Trophoblast cell (in vitro differentiated cells and primary cell): ENCODE measurements around the gene RBP4.

Source experiments
- DNase-seq, 2 donors: peaks; one replicate each; pipeline ENCODE4 v3.0.0-alpha.2; 2016
- H2AFZ ChIP-seq: 2 replicates; pipeline ENCODE4 v1.6.1; 2013; ENCODE audit warnings: low read length, moderate library complexity, mild to moderate bottlenecking; ENCODE audit not compliant: insufficient read depth, poor library complexity
- H2AK5ac ChIP-seq: 2 replicates; pipeline ENCODE4 v1.6.1; 2013; ENCODE audit warnings: mild to moderate bottlenecking, low read length
- H2BK120ac ChIP-seq: 2 replicates; pipeline ENCODE4 v1.6.1; 2013; ENCODE audit warnings: low read length, mild to moderate bottlenecking, moderate library complexity; ENCODE audit not compliant: insufficient read depth, poor library complexity
- H2BK12ac ChIP-seq: 2 replicates; pipeline ENCODE4 v1.6.1; 2013; ENCODE audit warnings: mild to moderate bottlenecking, low read length, moderate library complexity
- H2BK5ac ChIP-seq: 2 replicates; pipeline ENCODE4 v1.6.1; 2013; ENCODE audit warnings: low read length, low read depth, moderate library complexity, mild to moderate bottlenecking; ENCODE audit not compliant: poor library complexity
- H3K14ac ChIP-seq: 2 replicates; pipeline ENCODE4 v1.6.1; 2013; ENCODE audit warnings: mild to moderate bottlenecking, low read length
- H3K18ac ChIP-seq: 2 replicates; pipeline ENCODE4 v1.6.1; 2013; ENCODE audit warnings: mild to moderate bottlenecking, low read length
- H3K23ac ChIP-seq: 2 replicates; pipeline ENCODE4 v1.6.1; 2013; ENCODE audit warnings: low read length
- H3K27ac ChIP-seq: 2 replicates; pipeline ENCODE4 v1.5.1; 2013; ENCODE audit warnings: low read depth, mild to moderate bottlenecking, inconsistent platforms, low read length, moderate library complexity
- H3K27me3 ChIP-seq: 2 replicates; pipeline ENCODE4 v1.6.1; 2013; ENCODE audit warnings: inconsistent platforms, mild to moderate bottlenecking, low read length, moderate library complexity; ENCODE audit not compliant: insufficient read depth
- H3K36me3 ChIP-seq, 2 experiments: 1 replicate in 1 of 2; 2 replicates in 1 of 2; pipeline ENCODE4 v1.6.1; 2013; ENCODE audit warnings: low read length in 2 of 2, mild to moderate bottlenecking in 2 of 2, moderate library complexity in 1 of 2; ENCODE audit not compliant: insufficient read depth in 2 of 2, control insufficient read depth in 1 of 2
- H3K4ac ChIP-seq: 2 replicates; pipeline ENCODE4 v1.6.1; 2013; ENCODE audit warnings: low read depth, mild to moderate bottlenecking, low read length, moderate library complexity
- H3K4me1 ChIP-seq, 2 experiments: 1 replicate in 1 of 2; 2 replicates in 1 of 2; pipeline ENCODE4 v1.6.1; 2013; ENCODE audit warnings: low read length in 2 of 2, mild to moderate bottlenecking in 2 of 2, moderate library complexity in 1 of 2; ENCODE audit not compliant: insufficient read depth in 2 of 2, control insufficient read depth in 1 of 2
- H3K4me2 ChIP-seq: 2 replicates; pipeline ENCODE4 v1.6.1; 2013; ENCODE audit warnings: inconsistent platforms, mild to moderate bottlenecking, low read length, moderate library complexity
- H3K4me3 ChIP-seq: 2 replicates; pipeline ENCODE4 v1.5.1; 2013; ENCODE audit warnings: mild to moderate bottlenecking, low read depth, low read length, inconsistent platforms
- H3K79me1 ChIP-seq: one replicate; pipeline ENCODE4 v1.6.1; 2013; ENCODE audit warnings: low read length
- H3K79me2 ChIP-seq: 2 replicates; pipeline ENCODE4 v1.6.1; 2013; ENCODE audit warnings: low read length, mild to moderate bottlenecking; ENCODE audit not compliant: control insufficient read depth, insufficient read depth, poor library complexity
- H3K9ac ChIP-seq: 2 replicates; pipeline ENCODE4 v1.6.1; 2013; ENCODE audit warnings: mild to moderate bottlenecking, low read length
- H3K9me3 ChIP-seq: 2 replicates; pipeline ENCODE4 v1.6.1; 2013; ENCODE audit warnings: low read depth, mild to moderate bottlenecking, control low read depth, inconsistent platforms, low read length; ENCODE audit not compliant: insufficient read depth
- H4K12ac ChIP-seq: 2 replicates; pipeline ENCODE4 v1.6.1; 2013; ENCODE audit warnings: low read depth, mild to moderate bottlenecking, low read length, moderate library complexity
- H4K8ac ChIP-seq: 2 replicates; pipeline ENCODE4 v1.6.1; 2013; ENCODE audit warnings: low read depth, mild to moderate bottlenecking, low read length, moderate library complexity
- H4K91ac ChIP-seq: one replicate; pipeline ENCODE4 v1.6.1; 2013; ENCODE audit warnings: low read depth, mild to moderate bottlenecking, low read length, moderate library complexity
- WGBS: extraction: QIAGEN DNeasy Blood & Tissue Kit; methylation state at CpG from one replicate; pipeline ENCODE4 v1.1.7; 2013; ENCODE audit warnings: missing lambda C conversion rate; ENCODE audit not compliant: insufficient read length, insufficient coverage; ENCODE audit errors: extremely low coverage; 5-methylcytosine and 5-hydroxymethylcytosine counted together

RBP4 gene

DNA sequence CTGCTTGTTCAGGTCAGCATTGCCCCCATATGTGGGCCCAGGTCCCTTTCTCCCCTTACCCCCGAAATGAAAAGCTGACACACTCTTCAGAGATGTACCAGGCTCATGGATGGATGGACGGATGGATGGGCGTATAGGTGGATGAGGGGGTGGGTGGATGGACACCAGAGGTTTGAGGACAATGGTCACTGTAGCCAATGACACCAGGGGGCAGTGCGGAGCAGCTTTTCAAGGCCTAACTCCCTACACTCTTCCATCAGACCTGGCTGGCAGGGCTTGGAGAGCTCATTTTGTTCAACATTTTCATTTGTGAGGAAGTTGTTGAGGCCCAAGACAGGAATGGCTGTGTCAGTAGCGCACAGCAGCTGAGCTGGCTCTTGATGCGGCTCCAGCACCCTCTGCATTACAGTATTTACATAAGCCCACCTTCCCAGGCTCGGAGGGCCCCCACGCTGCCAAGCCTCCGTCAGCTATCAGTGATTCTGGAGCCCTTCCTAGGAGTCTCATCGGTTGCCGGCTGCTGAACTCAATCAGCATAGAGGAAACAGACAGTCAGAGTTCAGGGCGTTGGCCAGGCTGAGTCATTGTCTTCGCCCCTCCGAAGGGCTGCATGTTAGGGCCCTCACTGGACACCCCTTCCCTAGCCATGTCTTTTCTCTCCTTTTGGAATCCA is 46.1 kb downstream of the RBP4 start:
- peaks cover 2 to 11% of the 10 kb centered on the region in 2 experiments for H3K4me1 ChIP-seq
- H3K4me2 ChIP-seq = no peak overlapping the region
- H3K9me3 ChIP-seq = peaks cover 5% of the 10 kb centered on the region
- no peak overlapping the region for H2BK12ac ChIP-seq
- no peak overlapping the region for H3K14ac ChIP-seq
- H4K91ac ChIP-seq = no peak overlapping the region
- DNase-seq = peak; percentile 78 to 89
- H2BK120ac ChIP-seq = no peak overlapping the region
- H3K27me3 ChIP-seq = no peaks in the 10 kb centered on the region
- H4K12ac ChIP-seq = no peak overlapping the region
- H3K79me1 ChIP-seq = peaks cover 2% of the 10 kb centered on the region
- H3K79me2 ChIP-seq = no peaks in the 10 kb centered on the region
- H4K8ac ChIP-seq = no peak overlapping the region
- no peak overlapping the region for H3K27ac ChIP-seq
- no peak overlapping the region for H3K18ac ChIP-seq
- no peak overlapping the region for H2AK5ac ChIP-seq
- H3K4ac ChIP-seq = no peak overlapping the region
- H3K23ac ChIP-seq = no peak overlapping the region
- no peak overlapping the region for H2BK5ac ChIP-seq
- no peak overlapping the region for H2AFZ ChIP-seq
- H3K4me3 ChIP-seq = no peak overlapping the region
- H3K9ac ChIP-seq = no peak overlapping the region
- no peaks in the 10 kb centered on the region for H3K36me3 ChIP-seq
- no CpG with 5 or more reads among the region's 14 CpGs for WGBS

- WGBS = no CpG with 5 or more reads among the region's 1 CpG
These were observed 46.7 kb downstream of the RBP4 start for GRCh38 chr10:93554316-93554663.

DNA sequence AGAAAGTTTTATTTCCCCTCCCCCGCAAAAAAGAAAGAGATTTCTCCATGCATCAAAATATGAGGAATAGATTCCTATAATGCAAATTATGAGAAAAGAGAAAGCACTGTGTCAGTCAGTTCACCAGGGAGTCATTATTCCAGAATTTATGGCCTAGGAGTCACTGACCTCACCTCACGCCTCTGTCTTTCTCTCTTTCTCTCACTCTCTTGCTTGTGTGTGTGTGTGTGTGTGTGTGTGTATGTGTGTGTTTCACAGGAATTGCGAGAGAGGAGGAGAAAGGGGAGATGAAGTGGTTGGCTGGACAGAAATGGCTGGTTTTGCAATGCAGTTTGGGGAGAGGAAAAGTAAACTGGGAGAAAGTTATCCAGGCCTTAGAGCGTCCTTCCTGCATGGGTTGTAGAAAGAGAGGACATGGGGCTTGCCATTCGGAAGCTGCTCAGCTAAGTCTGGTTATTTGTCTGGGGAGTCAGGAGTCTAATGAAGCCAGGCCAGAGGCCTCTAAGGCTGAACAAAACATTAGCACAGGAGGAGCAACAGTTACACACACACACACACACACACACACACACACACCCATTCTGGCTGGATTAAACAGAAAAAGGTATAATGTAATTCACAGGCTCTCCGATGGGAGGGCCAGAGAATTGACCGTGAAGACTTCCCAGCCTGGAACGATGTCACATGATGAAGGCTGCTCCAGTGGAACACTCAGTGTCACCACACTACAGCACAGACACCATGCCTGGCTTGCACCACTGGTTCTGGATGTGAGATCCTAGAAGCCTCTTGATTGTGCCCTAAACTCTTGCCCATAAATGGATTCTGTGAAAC is 47.3 kb downstream of the RBP4 start:
- Histone ChIP-seq H3K4me3 (no peak overlapping the region), H3K4me2 (no peak overlapping the region), H3K23ac (no peak overlapping the region), H3K4ac (no peak overlapping the region), H4K12ac (no peak overlapping the region), H4K8ac (no peak overlapping the region), H3K9me3 (no peaks in the 10 kb centered on the region), H3K9ac (no peak overlapping the region), H3K27ac (no peak overlapping the region), H3K79me2 (no peaks in the 10 kb centered on the region), H2BK5ac (no peak overlapping the region), H2AFZ (no peak overlapping the region), H3K36me3 (no peaks in the 10 kb centered on the region), H3K79me1 (no peaks in the 10 kb centered on the region), H3K18ac (no peak overlapping the region), H2BK120ac (no peak overlapping the region), H3K4me1 (peaks cover 2 to 9% of the 10 kb centered on the region in 2 experiments), H3K14ac (no peak overlapping the region), H3K27me3 (no peaks in the 10 kb centered on the region), H2AK5ac (no peak overlapping the region), H2BK12ac (no peak overlapping the region), H4K91ac (no peak overlapping the region)
- no CpG with 5 or more reads among the region's 8 CpGs for WGBS
- DNase-seq = no peak

More at GRCh38 chr10:93554316-93554663, 46.7 kb downstream of the RBP4 start:
- Histone ChIP-seq H3K79me2 (no peaks in the 10 kb centered on the region), H2BK5ac (no peak overlapping the region), H3K4me2 (no peak overlapping the region), H2BK120ac (no peak overlapping the region), H3K4ac (no peak overlapping the region), H3K23ac (no peak overlapping the region), H2AFZ (no peak overlapping the region), H2AK5ac (no peak overlapping the region), H3K79me1 (peaks cover under 1% of the 10 kb centered on the region), H3K36me3 (no peaks in the 10 kb centered on the region), H4K91ac (no peak overlapping the region), H4K8ac (no peak overlapping the region), H2BK12ac (no peak overlapping the region), H4K12ac (no peak overlapping the region), H3K27me3 (no peaks in the 10 kb centered on the region), H3K4me3 (no peak overlapping the region), H3K14ac (no peak overlapping the region), H3K27ac (no peak overlapping the region), H3K9me3 (peaks cover under 1% of the 10 kb centered on the region), H3K18ac (no peak overlapping the region), H3K9ac (no peak overlapping the region), H3K4me1 (peaks cover 2 to 9% of the 10 kb centered on the region in 2 experiments)
- DNase-seq = no peak

DNA sequence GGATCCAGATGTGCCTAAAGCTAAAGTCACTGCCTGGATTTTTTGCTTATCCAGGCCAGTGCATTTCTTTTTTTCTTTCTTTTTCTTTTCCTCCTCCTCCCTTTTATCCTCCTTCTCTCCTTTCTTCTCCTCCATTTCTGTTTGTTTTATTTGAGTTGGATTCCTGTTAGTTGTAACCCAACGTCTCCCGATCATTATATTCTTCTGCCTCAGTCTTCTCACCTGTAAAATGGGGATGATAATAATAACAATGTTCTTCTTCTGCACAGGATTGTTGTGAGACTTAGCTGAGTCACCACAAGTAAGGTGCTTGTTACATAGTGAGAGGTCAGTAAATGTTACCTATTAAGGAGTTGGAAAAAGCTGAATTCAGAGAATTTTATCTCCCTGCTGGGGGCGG is 48.3 kb downstream of the RBP4 start:
- WGBS = no CpG with 5 or more reads among the region's 3 CpGs
- no peak overlapping the region for H3K4me3 ChIP-seq
- no peak overlapping the region for H3K14ac ChIP-seq
- no peak overlapping the region for H4K8ac ChIP-seq
- H3K79me1 ChIP-seq = no peaks in the 10 kb centered on the region
- no peak overlapping the region for H2BK5ac ChIP-seq
- H3K23ac ChIP-seq = no peak overlapping the region
- no peak for DNase-seq
- H3K36me3 ChIP-seq = no peaks in the 10 kb centered on the region
- no peak overlapping the region for H2BK120ac ChIP-seq
- H3K27me3 ChIP-seq = no peaks in the 10 kb centered on the region
- H3K4ac ChIP-seq = no peak overlapping the region
- no peaks in the 10 kb centered on the region for H3K79me2 ChIP-seq
- no peak overlapping the region for H4K91ac ChIP-seq
- H4K12ac ChIP-seq = no peak overlapping the region
- H3K9me3 ChIP-seq = no peaks in the 10 kb centered on the region
- H2AK5ac ChIP-seq = no peak overlapping the region
- H2BK12ac ChIP-seq = no peak overlapping the region
- H3K4me1 ChIP-seq = peaks cover 2 to 10% of the 10 kb centered on the region in 2 experiments
- H2AFZ ChIP-seq = no peak overlapping the region
- H3K18ac ChIP-seq = no peak overlapping the region
- no peak overlapping the region for H3K4me2 ChIP-seq
- no peak overlapping the region for H3K9ac ChIP-seq
- no peak overlapping the region for H3K27ac ChIP-seq
